NK-92 (cell line): ENCODE results near the gene ACMSD.
"Not testable (repeated sequence)": the region's sequence is repeated elsewhere in the genome, so short reads cannot be mapped to it uniquely, and the experiment has no call there.

Experiments used
- DNase-seq: peaks from one replicate; lab custom pipeline; 2025; ENCODE audit not compliant: unreplicated experiment; lab: John Stamatoyannopoulos, UW

The ACMSD gene

DNA sequence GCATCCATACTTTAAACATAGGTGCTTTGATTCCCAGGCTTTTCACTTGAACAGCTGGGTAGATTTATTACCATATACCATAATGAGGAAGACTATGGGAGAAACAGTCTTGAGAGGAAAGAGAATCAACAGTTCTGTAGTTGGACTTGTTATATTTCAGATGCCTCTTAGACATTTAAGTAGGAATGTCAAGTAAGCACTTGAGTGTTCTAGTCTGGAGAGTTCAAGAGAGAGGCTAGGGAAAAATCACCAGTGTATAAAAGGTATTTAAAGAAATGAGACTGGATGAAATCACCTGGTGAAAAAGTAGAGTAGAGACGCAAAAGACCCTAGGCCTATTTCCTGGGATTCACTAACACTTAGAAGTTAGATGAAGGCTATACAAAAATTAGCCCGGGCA is 66.8 kb downstream of the ACMSD start:
- DNase-seq: no peak

DNA sequence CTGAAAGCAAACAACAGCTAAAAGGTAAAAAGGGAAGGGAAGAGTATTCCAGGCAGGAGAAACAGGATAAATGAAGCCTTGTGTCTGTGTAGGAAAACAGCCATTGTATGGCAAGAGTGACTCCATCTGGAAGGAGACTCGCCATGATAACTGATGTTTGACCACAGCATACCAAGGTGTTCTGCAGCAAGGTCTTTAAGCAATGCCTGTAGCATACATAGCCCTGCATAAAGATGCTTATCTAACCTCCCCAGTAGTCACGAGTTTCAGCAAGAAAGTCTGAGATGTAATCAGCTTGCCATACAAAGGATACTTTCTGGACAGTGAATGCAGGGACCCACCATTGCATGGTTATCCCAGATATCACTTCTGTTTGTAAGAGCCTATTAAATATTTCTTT is 68.3 kb downstream of the ACMSD start:
- DNase-seq: no peak

DNA sequence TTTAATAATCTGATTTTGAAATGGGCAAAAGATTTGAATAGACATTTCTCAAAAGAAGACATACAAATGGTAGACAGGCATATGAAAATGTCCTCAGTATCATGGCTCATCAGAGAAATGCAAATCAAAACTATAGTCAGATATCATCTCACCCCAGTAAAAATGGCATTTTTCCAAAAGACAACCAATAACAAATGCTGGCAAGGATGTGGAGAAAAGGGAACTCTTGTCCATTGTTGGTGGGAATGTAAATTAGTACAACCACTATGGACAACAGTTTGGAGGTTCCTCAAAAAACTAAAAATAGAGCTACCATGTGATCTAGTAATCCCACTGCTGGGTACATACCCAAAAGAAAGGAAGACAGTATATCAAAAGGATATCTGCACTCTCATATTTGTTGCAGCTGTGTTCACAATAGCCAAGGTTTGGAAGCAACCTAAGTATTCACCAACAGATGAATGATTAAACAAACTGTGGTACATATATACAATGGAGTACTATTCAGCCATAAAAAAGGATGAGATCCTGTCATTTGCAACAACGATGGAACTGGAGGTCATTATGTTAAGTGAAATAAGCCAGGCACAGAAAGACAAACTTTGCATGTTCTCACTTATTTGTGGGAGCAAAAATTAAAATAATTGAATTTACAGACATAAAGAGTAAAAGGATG is 69.2 kb downstream of the ACMSD start:
- not testable (repeated sequence) for DNase-seq

DNA sequence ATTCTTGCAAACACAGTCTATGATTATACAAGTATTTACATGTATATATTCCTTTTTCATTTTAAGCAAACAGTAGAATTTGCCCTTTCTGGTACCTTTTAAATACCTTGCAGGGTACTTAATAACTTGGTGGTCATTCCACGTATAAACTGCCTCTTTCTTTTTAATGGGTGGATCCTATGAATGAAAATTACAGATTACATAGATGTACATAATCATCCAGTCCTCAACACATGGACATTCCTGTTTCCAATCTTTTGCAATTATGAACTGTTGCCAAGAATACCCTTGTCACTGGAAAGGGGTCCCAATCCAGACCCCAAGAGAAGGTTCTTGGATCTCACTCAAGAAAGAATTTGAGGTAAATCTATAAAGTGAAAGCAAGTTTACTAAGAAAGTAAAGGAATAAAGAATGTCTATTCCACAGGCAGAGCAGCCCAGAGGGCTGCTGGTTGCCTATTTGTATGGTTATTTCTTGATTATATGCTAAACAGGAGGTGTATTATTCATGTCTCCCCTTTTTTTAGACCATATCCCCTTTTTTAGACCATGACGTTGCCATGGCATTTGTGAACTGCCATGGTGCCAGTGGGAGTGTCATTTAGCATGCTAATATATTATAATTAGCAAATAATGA is 72.5 kb downstream of the ACMSD start:
- no peak for DNase-seq

DNA sequence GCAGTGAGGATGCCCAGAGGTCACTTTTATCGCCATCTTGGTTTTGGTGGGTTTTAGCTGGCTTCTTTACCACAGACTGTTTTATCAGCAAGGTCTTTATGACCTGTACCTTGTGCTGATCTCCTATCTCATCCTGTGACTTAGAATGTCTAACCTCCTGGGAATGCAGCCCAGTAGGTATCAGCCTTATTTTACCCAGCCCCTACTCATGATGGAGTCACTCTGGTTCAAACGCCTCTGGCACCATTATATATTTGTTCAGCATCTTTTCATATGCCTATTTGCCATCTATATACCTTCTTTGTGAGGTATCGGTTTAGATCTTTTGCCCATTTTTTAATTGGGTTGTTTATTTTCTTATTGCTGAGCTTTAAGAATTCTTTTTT is 73.0 kb downstream of the ACMSD start:
- no peak for DNase-seq

DNA sequence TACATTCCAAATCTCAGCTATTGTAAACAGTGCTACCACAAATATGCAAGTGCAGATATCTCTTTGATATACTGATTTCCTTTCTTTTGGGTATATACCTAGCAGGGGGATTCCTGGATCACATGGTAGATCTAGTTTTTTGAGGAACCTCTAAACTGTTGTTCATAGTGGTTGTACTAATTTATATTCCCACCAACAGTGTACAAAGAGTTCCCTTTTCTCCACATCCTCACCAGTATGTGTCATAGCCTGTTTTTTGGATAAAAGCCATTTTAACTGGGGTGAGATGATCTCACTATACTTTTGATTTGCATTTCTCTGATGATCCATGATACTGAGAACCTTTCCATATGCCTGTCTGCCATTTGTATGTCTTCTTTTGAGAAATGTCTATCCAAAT is 73.9 kb downstream of the ACMSD start:
- no peak for DNase-seq

DNA sequence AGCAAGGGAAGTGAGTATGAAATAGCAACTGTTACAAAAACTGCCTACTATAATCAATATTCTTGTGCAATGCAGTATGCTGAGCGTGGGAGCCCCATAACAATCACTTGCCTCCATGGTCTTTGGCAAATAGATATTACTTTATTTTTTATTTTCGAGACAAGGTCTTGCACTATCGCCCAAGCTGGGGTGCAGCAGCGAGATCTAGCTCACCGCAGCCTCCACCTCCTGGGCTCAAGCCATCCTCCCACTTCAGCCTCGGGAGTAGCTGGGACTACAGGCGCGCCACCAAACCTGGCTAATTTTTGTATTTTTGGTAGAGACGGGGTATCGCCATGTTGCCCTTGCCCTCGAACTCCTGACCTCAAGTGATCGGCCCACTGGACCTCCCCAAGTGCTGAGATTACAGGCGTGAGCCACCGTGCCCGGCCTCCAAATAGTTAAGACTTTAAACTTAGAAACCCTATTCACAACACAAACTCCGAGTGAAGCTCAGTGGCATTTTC is 79.0 kb downstream of the ACMSD start:
- no peak for DNase-seq

DNA sequence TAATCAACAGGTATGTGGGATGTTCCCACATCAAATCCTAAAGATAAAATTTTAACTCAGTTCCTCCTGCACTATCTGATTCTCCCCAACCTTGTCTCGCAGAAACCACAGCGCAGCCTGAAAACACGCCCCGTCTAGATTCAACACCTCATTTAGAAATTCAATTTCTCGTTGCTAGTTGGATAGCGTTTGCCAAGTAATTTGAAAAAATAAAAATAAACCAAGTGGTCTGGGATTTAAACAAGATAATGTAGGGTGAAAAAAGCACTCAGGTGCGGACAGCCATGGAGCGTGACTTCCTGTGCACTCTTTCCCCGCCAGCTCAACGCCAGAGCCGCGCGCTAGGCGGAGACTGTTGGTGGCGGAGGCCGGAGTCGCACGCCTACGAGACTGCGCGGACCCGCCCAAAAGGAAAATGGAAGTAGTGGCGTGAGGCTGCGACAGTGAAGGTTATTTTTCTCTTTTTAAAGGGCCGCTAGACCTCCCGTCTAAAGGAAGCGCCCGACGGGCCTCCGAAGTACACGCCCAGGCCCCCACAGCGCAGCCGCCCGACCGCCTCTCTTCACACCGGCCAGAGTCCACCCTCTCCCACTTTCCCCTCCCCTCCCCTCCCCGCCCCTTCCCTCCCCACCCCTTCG is 79.6 kb downstream of the ACMSD start:
- peak; percentile 55 for DNase-seq

DNA sequence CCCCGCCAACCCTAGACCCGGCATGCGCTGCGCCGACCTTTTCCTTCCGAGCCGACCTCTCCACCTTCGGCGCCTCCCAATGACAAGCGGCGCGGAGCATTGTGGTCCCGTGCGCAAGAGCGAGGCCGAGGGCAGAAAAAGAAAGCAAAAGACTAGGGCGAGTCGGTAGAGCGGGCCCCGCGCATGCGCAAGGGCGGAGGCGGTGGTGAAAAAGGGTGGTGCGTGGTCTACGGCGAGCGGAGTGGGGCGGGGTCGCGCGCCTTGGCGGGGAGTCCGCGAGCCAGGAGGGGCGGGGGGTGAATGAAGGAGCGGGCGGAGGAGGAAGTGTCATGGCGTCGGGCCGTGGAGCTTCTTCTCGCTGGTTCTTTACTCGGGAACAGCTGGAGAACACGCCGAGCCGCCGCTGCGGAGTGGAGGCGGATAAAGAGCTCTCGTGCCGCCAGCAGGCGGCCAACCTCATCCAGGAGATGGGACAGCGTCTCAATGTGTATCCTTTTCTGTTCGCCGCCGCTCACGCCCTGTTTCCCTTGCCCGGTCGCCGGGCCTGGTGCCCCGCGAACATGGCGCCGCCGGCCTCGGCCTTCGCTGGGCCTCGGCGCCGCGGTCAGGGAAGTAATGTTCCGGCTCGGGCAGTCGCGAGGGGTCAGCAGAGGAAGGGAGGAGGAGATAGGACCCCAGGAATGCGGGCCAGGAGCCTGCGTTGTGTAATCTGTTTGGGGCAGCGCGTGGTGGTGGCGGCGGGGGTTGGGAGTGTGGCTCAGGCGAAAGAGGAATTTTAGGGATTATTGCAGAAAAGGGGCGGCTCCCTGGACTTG is 80.3 kb downstream of the ACMSD start, which contains the start of gene CCNT2:
CCNT2 (plus strand) TSS at position 297 of the 815 bp plus-strand sequence; CDS start at position 330, 33 bp downstream.
- DNase-seq: peak; percentile 98

DNA sequence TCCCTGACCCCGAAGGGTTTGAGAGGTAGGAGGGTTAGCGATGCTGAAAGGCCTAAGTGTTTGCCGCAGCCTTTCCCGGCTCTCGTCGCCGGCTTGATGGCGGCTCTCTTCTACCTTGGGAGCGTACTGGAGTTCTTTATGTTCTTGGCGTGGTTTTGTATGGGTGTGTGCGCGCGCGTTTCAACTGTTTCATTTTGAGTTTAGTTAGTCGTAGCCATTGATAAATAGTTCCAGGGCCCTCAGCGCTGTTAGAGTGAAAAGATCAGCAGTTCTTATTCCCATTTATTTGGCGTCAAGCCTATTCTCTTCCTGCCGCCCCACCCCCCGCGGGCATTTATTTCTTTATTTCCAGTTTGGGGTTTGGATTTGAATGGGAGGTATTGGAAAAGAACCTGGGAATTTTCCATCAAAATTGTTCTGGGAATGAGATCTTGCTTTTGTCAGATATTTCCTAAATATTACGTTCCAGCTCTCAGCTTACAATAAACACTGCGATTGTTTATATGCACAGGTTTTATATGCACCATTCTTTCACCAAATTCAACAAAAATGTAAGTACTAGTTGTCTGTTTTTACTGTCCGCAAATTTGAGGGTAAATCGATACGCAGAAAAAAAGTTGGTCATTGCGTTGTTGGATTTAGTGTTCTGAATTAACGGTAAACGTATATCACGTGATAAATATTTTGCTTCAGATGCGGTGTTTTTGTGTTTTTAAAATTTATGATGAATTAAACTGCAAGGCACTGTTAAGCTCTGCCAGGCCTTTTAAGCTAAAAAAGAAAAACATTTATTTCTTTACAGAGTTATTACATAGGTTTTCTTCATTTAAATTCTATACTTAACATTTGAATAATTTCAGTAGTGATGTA is 81.2 kb downstream of the ACMSD start:
- DNase-seq: no peak

DNA sequence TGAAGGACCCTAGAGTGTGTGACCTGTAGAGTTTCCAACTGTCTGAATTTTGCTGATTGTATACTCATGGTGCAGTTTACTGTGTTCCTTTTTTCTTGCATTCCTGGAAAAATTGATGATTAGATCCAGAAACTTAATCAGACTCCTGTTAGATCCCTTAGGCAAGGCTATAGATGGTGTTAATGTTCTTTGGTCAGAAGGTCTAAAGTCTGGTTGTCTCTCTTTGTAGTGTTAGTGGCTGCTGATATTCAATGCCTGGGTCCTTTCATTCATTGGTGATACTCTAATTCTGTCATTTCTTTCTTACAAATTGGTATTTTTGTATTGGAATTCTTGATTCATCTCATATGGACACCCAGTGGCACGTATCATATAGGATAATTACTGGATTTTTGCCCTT is 86.5 kb downstream of the ACMSD start:
- DNase-seq: no peak

DNA sequence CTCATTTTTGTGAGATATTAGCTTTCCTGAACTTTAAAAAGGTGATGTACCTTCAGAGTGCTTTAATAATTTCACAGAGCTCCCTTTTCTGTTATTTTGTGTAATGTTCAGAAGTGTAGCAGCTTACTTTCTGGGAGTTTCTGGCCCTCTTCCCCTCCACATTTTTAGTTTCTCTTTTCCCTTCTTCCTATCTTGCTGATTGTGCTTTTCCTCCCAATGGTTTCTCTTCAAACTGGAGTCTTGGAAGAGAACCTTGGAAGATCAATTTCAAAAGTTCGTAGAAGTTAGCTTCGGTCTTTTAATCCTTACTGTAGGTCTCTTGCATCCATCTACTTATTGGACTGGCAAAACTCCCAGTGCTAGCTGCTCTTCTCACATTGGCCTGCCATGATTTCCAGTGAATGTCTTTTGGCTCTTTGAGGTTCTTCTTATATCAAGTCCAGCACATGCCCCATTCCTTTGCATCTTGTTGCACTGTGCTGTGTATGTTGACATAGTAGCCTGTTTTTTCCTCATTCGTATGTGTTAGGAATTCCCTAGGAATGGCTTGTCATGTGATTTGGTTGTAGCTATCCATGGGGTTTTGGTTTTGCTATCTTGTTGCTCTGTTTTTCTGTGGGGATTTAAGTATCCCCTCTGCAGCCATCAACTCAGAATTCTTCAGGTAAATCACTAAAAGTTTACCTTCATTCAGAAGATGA is 88.0 kb downstream of the ACMSD start:
- no peak for DNase-seq

DNA sequence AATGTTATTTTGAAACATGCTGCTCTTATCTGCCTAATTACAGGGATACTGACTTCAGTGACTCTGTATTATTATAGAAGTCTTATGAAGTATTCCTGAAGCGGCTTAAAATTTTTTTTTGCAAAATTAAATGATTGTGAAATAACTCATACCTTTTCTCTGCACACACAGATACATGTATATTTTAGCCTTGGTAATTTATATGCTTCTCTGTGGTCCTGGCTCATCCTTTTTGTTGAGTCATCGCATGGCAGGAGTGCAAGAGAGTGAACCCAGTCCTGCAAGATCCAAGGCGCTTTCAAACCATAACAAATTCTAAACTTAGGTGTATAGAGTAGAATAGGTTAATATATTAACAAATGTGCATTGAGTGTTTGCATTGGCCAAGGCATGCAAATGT is 88.8 kb downstream of the ACMSD start:
- no peak for DNase-seq

DNA sequence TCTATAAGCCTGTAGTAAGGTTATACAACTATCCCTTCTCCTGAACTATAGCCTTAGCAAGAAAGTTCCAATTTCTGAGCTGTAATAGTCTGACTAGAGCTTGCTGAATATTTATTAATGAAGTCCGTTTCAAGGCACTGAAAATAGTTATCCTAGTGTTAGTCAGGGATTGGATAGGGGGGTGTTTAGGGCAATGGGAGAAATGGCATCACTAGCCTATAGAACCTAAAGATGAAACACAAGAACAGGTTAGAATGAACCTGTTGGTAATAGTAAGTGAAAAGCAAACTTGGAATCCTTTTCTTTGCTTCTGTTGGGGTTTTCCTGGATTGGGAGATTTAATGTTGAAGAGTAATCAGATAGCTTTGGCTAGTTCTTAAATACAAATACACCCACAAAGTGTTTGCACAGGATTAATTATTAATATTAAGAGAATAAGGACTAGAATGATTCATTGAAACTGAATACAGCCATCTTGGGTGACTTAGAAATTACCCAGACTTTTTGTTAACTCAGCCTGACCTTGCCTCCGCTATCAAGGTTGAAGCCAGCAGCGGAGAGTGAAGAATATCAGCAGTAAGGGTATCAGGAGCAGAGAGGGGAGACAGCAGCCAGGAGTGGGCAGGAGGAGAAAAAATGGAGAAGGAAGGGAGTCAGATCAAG is 94.6 kb downstream of the ACMSD start:
- DNase-seq: no peak

DNA sequence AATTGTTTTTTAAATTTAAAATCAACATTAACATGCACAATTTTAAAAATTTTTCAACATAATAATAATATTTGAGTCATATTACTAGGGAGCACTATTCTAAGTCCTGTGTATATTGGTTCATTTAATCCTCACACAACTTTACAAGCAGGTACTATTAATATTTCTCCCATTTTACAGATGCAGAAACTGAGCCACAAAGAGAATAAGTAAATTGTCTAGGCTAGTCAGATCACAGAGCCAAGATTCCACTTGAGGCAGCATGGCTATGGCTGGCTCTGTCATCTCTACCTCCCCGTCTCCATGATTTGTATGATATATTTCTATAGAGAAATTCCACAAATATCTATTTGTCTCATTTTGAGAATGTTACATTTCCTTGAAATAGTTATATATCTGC is 95.3 kb downstream of the ACMSD start:
- DNase-seq: no peak

DNA sequence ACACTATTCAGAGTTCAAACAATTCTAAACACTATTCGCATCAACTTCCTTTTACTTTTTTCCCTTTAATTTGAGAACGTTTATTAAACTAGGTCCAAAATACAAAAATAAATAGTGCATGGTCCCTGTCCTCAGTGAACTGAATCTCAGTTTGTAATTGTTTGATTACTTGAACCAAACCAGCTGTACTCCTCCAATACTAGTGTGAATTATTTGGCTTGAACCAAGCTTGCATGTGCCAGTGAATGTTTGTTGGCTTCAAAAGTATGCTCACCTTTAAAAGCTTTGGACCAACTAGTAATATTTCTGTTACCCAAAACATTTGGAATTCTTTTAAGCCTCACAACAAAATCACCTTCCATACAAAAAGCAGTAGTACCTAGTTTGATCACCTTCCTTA is 95.7 kb downstream of the ACMSD start:
- no peak for DNase-seq

DNA sequence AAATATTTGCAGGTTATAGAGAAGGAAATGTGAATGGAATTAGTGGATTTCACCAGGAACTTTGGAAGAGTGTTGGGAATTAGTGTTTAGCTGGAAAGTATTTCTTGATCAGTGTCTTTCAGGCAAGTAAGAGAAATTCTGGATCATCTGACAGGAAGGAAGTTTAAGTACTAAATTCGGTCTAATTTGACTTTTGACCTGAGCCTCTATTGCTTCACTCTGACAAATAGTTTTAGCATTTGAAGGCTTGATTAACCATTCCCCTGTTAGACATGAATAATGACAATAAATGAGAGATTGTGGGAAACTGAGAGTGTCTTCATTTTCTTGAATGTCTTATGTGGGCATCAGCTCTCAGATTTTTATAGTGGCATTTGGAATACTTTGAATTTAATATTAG is 96.2 kb downstream of the ACMSD start:
- DNase-seq: no peak

DNA sequence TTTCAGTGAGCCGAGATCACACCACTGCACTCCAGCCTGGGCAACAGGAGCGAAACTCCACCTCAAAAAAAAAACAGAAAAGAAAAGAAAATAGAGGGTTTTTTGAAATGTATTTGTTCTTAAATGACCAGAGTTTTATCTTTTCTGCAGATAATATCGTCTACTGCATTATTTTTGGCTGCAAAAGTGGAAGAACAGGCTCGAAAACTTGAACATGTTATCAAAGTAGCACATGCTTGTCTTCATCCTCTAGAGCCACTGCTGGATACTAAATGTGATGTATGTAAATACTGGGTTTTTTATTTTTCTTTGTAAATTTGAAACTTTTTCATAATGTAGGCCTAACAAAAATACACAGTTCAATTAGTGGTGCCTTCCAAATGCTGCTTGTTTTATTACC is 98.3 kb downstream of the ACMSD start:
- no peak for DNase-seq

DNA sequence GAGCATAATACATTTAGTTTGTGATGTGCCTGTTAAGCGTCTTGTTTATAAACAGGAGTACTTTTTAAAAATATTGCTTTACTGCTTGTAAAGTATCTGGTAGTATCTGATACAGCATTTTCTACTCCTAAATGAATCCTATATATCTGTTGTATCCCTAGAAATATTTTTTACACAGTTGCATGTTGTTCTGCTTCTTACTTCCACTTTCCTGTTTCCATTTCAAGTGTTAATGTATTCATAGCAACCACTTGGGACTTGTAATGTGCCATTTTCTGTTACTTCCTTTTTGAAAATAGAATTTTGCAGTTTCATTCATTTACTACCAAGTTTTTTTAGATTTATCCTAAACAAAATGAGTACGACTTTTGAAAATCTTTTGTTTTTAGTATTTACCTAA is 105.1 kb downstream of the ACMSD start:
- DNase-seq: no peak
